ENCODE measurements around the gene GPAT3. TPM values are rescaled to one million over a fixed set of nuclear protein-coding genes. Genes with fewer than 3 reads are reported as not detected.
A peak's percentile ranks its signal among the peaks of the same experiment; 100 is the strongest.

GPAT3 gene
- total RNA-seq, 1 donor from 2014 or later: 44.2 TPM

GRCh38 chr4:83561381-83561780 is 25.5 kb downstream of the GPAT3 start:
- Histone ChIP-seq H3K36me3 (no peaks in the 10 kb centered on the region), H3K4me1 (peaks cover 41% of the 10 kb centered on the region), H3K27me3 (ENCODE audit: low read depth) (no peaks in the 10 kb centered on the region), H3K27ac (replicated peaks) (peak overlapping the region; percentile 18), H3K4me3 (no peak overlapping the region), H3K9me3 (replicated peaks) (no peaks in the 10 kb centered on the region)
- intact Hi-C loops (cut with micrococcal nuclease): no loop called here
- no peak for TF ChIP-seq CTCF (IDR thresholded peaks at IDR 0.05; ENCODE audit: borderline replicate concordance)
- DNase-seq: no peak

DNA sequence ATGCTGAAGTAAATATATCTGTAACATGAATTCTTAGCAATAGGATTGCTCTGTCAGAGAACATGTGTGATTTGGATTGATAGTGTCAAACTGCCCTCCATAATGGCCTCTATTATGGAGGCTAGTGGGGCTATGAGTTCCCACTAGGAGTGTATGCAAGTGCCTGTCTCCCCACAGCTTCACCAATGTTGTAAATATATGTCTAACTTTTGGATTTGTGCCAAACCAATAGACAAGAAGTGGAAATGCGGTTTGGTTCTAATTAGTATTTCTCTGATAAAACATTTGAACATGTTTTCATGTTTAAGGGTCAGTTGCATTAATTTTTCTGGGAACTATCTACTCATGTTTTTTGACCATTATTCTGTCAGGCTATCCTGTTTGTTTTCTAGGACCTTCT is 28.1 kb downstream of the GPAT3 start:
- intact Hi-C loops (cut with micrococcal nuclease): no loop called here
- DNase-seq: no peak
- TF ChIP-seq CTCF (IDR thresholded peaks at IDR 0.05; ENCODE audit: borderline replicate concordance): no peak
- Histone ChIP-seq H3K27me3 (ENCODE audit: low read depth) (no peaks in the 10 kb centered on the region), H3K9me3 (replicated peaks) (no peaks in the 10 kb centered on the region), H3K36me3 (no peaks in the 10 kb centered on the region), H3K4me3 (no peak overlapping the region), H3K4me1 (peaks cover 31% of the 10 kb centered on the region), H3K27ac (replicated peaks) (no peak overlapping the region)

GRCh38 chr4:83568062-83568461 is 32.2 kb downstream of the GPAT3 start:
- no peak overlapping the region for H3K27ac ChIP-seq (replicated peaks)
- no peak for TF ChIP-seq CTCF (IDR thresholded peaks at IDR 0.05; ENCODE audit: borderline replicate concordance)
- DNase-seq: no peak
- H3K27me3 ChIP-seq (ENCODE audit: low read depth): no peaks in the 10 kb centered on the region
- peaks cover 28% of the 10 kb centered on the region for H3K4me1 ChIP-seq
- intact Hi-C loops (cut with micrococcal nuclease): no loop called here
- no peaks in the 10 kb centered on the region for H3K36me3 ChIP-seq
- no peaks in the 10 kb centered on the region for H3K9me3 ChIP-seq (replicated peaks)
- H3K4me3 ChIP-seq: no peak overlapping the region

DNA sequence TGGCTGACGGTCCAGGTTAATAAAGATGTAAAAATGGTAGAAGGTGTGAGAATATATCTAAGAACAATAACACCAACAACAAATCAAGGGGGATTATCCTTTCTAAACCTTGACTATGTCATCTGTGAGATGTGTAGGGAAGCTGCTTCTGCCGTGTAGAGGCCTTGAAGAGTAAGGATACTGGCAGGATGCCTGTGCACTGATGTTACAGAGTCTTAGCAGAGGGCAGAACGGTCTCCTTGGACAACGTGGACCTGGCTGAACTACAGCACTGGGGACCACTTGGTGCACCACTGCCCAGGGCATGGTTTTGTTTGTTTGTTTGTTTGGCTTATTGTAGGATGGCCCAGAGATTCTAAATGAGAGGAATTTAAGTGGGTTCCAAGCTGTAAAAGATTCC is 33.5 kb downstream of the GPAT3 start:
- Histone ChIP-seq H3K27me3 (ENCODE audit: low read depth) (no peaks in the 10 kb centered on the region), H3K27ac (replicated peaks) (peak overlapping the region; percentile 17), H3K4me3 (no peak overlapping the region), H3K36me3 (no peaks in the 10 kb centered on the region), H3K9me3 (replicated peaks) (no peaks in the 10 kb centered on the region), H3K4me1 (peaks cover 40% of the 10 kb centered on the region)
- intact Hi-C loops (cut with micrococcal nuclease): no loop called here
- no peak for DNase-seq
- TF ChIP-seq CTCF (IDR thresholded peaks at IDR 0.05; ENCODE audit: borderline replicate concordance): no peak

DNA sequence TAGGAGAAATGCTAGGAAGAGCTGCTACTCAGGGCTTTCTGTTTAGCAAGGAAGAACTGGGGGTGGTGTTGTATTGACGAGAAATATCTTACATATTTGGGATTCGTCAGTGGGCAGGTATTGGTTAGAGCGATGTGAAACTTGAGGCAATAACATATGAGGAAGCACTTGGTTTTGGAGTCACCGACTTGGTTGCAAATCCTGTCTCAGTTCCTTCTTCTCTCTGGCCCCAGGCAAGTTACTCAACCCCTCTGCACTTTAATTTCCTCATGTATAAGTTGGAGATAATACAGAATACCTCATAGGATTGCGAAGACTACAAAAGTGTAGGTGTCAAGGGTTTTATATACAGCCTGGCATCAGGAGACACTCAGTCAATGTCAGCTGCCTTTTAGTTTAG is 34.1 kb downstream of the GPAT3 start:
- TF ChIP-seq CTCF (IDR thresholded peaks at IDR 0.05; ENCODE audit: borderline replicate concordance): no peak
- DNase-seq: no peak
- intact Hi-C loops (cut with micrococcal nuclease): no loop called here
- Histone ChIP-seq H3K9me3 (replicated peaks) (no peaks in the 10 kb centered on the region), H3K36me3 (no peaks in the 10 kb centered on the region), H3K27ac (replicated peaks) (peak overlapping the region; percentile 17), H3K4me1 (peaks cover 40% of the 10 kb centered on the region), H3K4me3 (no peak overlapping the region), H3K27me3 (ENCODE audit: low read depth) (no peaks in the 10 kb centered on the region)

GRCh38 chr4:83572848-83573247 is 36.9 kb downstream of the GPAT3 start:
- no peaks in the 10 kb centered on the region for H3K9me3 ChIP-seq (replicated peaks)
- H3K36me3 ChIP-seq: no peaks in the 10 kb centered on the region
- no peak for TF ChIP-seq CTCF (IDR thresholded peaks at IDR 0.05; ENCODE audit: borderline replicate concordance)
- H3K4me3 ChIP-seq: no peak overlapping the region
- intact Hi-C loops (cut with micrococcal nuclease): no loop called here
- H3K27me3 ChIP-seq (ENCODE audit: low read depth): no peaks in the 10 kb centered on the region
- H3K27ac ChIP-seq (replicated peaks): peak overlapping the region; percentile 69
- DNase-seq: no peak
- peaks cover 49% of the 10 kb centered on the region for H3K4me1 ChIP-seq
